HEK293T (cell line): ENCODE results near the gene NGLY1.

Source experiments
- BHLHE40 ChIP-seq: fragments of 450-650 bp; IDR thresholded peaks from 2 replicates; pipeline ENCODE4 v1.6.1; 2016; ENCODE audit warnings: mild to moderate bottlenecking, moderate library complexity, borderline replicate concordance
- ELF4 ChIP-seq: fragments of 450-650 bp; IDR thresholded peaks from 2 replicates; pipeline ENCODE4 v1.6.1; 2017; ENCODE audit warnings: antibody characterized with exemption
- FOXA1 ChIP-seq: fragments of 450-650 bp; IDR thresholded peaks from 2 replicates; pipeline ENCODE4 v1.6.1; 2016; ENCODE audit warnings: mild to moderate bottlenecking
- FOXK2 ChIP-seq: fragments of 450-650 bp; IDR thresholded peaks from 2 replicates; pipeline ENCODE4 v1.6.1; 2016; ENCODE audit warnings: mild to moderate bottlenecking
- L3MBTL2 ChIP-seq: fragments of 450-650 bp; conservative IDR thresholded peaks from 2 replicates; pipeline ENCODE4 v1.6.1; 2016; ENCODE audit warnings: mild to moderate bottlenecking
- SUZ12 ChIP-seq: fragments of 450-650 bp; IDR thresholded peaks from 2 replicates; pipeline ENCODE4 v1.6.1; 2016; ENCODE audit warnings: mild to moderate bottlenecking

GRCh38 chr3:25823314-25823713 lies 40.1 kb upstream of the NGLY1 start:
- no peak for TF ChIP-seq FOXA1
- TF ChIP-seq SUZ12 = no peak
- no peak for TF ChIP-seq FOXK2
- TF ChIP-seq L3MBTL2 = no peak
- no peak for TF ChIP-seq BHLHE40
- TF ChIP-seq ELF4 = no peak
